H1 (cell line): ENCODE measurements around the gene ASXL3.

Experiments
- CEBPB ChIP-seq: IDR thresholded peaks from 2 replicates; pipeline ENCODE4 v1.6.1; 2012; ENCODE audit warnings: low read depth, low read length
- EP300 ChIP-seq, 2 experiments: IDR thresholded peaks; 1 replicate in 1 of 2; 2 replicates in 1 of 2; pipeline ENCODE4 v1.6.1; 2011 to 2012; ENCODE audit warnings: low read depth in 2 of 2, low read length in 2 of 2, mild to moderate bottlenecking in 2 of 2, borderline replicate concordance in 1 of 2, inconsistent platforms in 1 of 2, moderate library complexity in 1 of 2
- EZH2 ChIP-seq: fragments of 200-600 bp; sonication (generic); IDR thresholded peaks from 2 replicates; pipeline ENCODE4 v1.7.1; 2012; ENCODE audit warnings: low read depth, mild to moderate bottlenecking, moderate library complexity, low read length, inconsistent platforms; ENCODE audit not compliant: severe bottlenecking
- JUN ChIP-seq: IDR thresholded peaks from 2 replicates; pipeline ENCODE4 v1.6.1; 2011; ENCODE audit warnings: low read depth, mild to moderate bottlenecking, improper control_type of control experiment, low read length
- POLR2A ChIP-seq, 2 experiments: IDR thresholded peaks; 1 replicate in 1 of 2; 2 replicates in 1 of 2; pipeline ENCODE4 v1.6.1; 2011; ENCODE audit warnings: low read depth in 2 of 2, low read length in 2 of 2, mild to moderate bottlenecking in 2 of 2; ENCODE audit errors: control extremely low read depth in 1 of 2
- RBBP5 ChIP-seq: IDR thresholded peaks from 2 replicates; pipeline ENCODE4 v1.7.1; 2012; ENCODE audit warnings: low read depth, mild to moderate bottlenecking, inconsistent platforms, low read length, moderate library complexity, borderline replicate concordance
- RFX5 ChIP-seq: IDR thresholded peaks from 2 replicates; pipeline ENCODE4 v1.6.1; 2011; ENCODE audit warnings: low read depth, low read length, improper control_type of control experiment, borderline replicate concordance
- SIN3A ChIP-seq, 2 experiments: IDR thresholded peaks in 1 of 2; conservative IDR thresholded peaks in 1 of 2; 2 replicates each; pipeline ENCODE4 v1.6.1; 2011 to 2012; ENCODE audit warnings: low read length in 2 of 2, improper control_type of control experiment in 1 of 2, low read depth in 1 of 2, mild to moderate bottlenecking in 1 of 2
- SP1 ChIP-seq: IDR thresholded peaks from 2 replicates; pipeline ENCODE4 v1.6.1; 2011; ENCODE audit warnings: low read depth, low read length
- TF ChIP-seq, protein P1 (sequence below): IDR thresholded peaks from 2 replicates; pipeline ENCODE4 v1.6.1; 2011; ENCODE audit warnings: low read depth, mild to moderate bottlenecking, low read length; ENCODE audit not compliant: insufficient read depth
- TF ChIP-seq, protein P2 (sequence below), 3 experiments: IDR thresholded peaks; 1 replicate in 2 of 3; 2 replicates in 1 of 3; pipeline versions ENCODE4 v1.5.1 to v1.6.1; 2011; ENCODE audit warnings: low read length in 3 of 3, mild to moderate bottlenecking in 3 of 3, inconsistent platforms in 2 of 3, low read depth in 1 of 3, moderate library complexity in 1 of 3; ENCODE audit not compliant: insufficient read depth in 1 of 3; ENCODE audit errors: control extremely low read depth in 1 of 3
- TF ChIP-seq, protein P3 (sequence below): IDR thresholded peaks from 2 replicates; pipeline ENCODE4 v1.6.1; 2012; ENCODE audit warnings: inconsistent platforms

DNA sequence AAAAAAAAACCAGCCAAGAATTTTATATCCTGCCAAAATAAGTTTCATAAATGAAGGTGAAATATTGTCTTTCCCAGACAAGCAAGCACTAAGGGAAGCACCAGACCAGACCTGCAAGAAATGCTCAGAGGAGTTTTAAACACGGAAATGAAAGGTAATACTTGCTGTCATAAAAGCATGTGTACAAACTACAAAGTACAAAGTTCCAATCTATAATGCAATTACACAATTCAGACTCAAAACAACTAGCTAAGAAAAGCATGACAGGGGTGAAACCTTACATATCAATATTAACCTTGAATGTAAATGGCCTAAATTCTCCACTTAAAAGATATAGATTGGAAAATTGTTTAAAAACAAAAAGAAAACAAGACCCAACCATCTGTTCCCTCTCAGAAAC is 45.0 kb upstream of the ASXL3 start:
- TF ChIP-seq POLR2A (IDR thresholded peaks at IDR 0.05; ENCODE audit: control extremely low read depth in 1 of 2, low read depth in 2 of 2, low read length in 2 of 2) (no peak), EP300 (IDR thresholded peaks at IDR 0.05; ENCODE audit: borderline replicate concordance in 1 of 2, low read depth in 2 of 2, low read length in 2 of 2) (no peak), JUN (no peak), CEBPB (no peak), RFX5 (no peak), EZH2 (no peak), SIN3A (conservative IDR thresholded peaks at IDR 0.05 in 1 of 2, IDR thresholded peaks at IDR 0.05 in 1 of 2; ENCODE audit: low read depth in 1 of 2, low read length in 2 of 2) (no peak), RBBP5 (no peak), SP1 (no peak)
- TF ChIP-seq, protein P1, sequence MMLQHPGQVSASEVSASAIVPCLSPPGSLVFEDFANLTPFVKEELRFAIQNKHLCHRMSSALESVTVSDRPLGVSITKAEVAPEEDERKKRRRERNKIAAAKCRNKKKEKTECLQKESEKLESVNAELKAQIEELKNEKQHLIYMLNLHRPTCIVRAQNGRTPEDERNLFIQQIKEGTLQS, result no peak
- TF ChIP-seq, protein P2, sequence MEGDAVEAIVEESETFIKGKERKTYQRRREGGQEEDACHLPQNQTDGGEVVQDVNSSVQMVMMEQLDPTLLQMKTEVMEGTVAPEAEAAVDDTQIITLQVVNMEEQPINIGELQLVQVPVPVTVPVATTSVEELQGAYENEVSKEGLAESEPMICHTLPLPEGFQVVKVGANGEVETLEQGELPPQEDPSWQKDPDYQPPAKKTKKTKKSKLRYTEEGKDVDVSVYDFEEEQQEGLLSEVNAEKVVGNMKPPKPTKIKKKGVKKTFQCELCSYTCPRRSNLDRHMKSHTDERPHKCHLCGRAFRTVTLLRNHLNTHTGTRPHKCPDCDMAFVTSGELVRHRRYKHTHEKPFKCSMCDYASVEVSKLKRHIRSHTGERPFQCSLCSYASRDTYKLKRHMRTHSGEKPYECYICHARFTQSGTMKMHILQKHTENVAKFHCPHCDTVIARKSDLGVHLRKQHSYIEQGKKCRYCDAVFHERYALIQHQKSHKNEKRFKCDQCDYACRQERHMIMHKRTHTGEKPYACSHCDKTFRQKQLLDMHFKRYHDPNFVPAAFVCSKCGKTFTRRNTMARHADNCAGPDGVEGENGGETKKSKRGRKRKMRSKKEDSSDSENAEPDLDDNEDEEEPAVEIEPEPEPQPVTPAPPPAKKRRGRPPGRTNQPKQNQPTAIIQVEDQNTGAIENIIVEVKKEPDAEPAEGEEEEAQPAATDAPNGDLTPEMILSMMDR (IDR thresholded peaks at IDR 0.05; ENCODE audit: control extremely low read depth in 1 of 3, insufficient read depth in 1 of 3, low read depth in 1 of 3, low read length in 3 of 3), result no peak
- TF ChIP-seq, protein P3, sequence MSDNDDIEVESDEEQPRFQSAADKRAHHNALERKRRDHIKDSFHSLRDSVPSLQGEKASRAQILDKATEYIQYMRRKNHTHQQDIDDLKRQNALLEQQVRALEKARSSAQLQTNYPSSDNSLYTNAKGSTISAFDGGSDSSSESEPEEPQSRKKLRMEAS, result no peak
